Liver (tissue), 9 donors: Measurements from ENCODE around the gene RXFP2. TPM values are rescaled to one million over a fixed set of nuclear protein-coding genes. Genes with fewer than 3 reads are reported as not detected.
A peak's percentile ranks its signal among the peaks of the same experiment; 100 is the strongest.

ENCODE experiments used
- DNase-seq: peaks from one replicate; pipeline ENCODE4 v3.0.0-alpha.2; 2017; ENCODE audit warnings: low spot score
- H3K27ac ChIP-seq, 2 donors: one replicate each; pipeline ENCODE4 v1.7.0; 2013; ENCODE audit warnings: inconsistent platforms in 2 of 2, low read length in 2 of 2, control low read depth in 1 of 2, low read depth in 1 of 2, mild to moderate bottlenecking in 1 of 2
- H3K27me3 ChIP-seq, 4 donors: one replicate each; pipeline versions ENCODE4 v1.6.1 to v1.7.0; 2013; ENCODE audit warnings: low read length in 3 of 4, inconsistent platforms in 1 of 4, mild to moderate bottlenecking in 1 of 4, moderate library complexity in 1 of 4; ENCODE audit not compliant: control insufficient read depth in 4 of 4, insufficient read depth in 4 of 4
- H3K36me3 ChIP-seq, 4 donors: one replicate each; pipeline versions ENCODE4 v1.6.1 to v1.7.0; 2013; ENCODE audit warnings: low read length in 3 of 4, mild to moderate bottlenecking in 3 of 4, low read depth in 1 of 4, moderate library complexity in 1 of 4; ENCODE audit not compliant: control insufficient read depth in 4 of 4, insufficient read depth in 3 of 4
- H3K4me1 ChIP-seq, 4 donors: one replicate each; pipeline versions ENCODE4 v1.6.1 to v1.7.0; 2013; ENCODE audit warnings: low read length in 3 of 4, mild to moderate bottlenecking in 3 of 4, moderate library complexity in 1 of 4; ENCODE audit not compliant: control insufficient read depth in 4 of 4, insufficient read depth in 4 of 4
- H3K4me3 ChIP-seq, 3 donors: one replicate each; pipeline versions ENCODE4 v1.6.1 to v1.7.0; 2013; ENCODE audit warnings: low read length in 3 of 3, control low read depth in 1 of 3, low read depth in 1 of 3, mild to moderate bottlenecking in 1 of 3
- H3K9ac ChIP-seq, 2 donors: one replicate each; pipeline ENCODE4 v1.7.0; 2013; ENCODE audit warnings: low read length in 2 of 2, mild to moderate bottlenecking in 2 of 2, moderate library complexity in 2 of 2, control low read depth in 1 of 2, low read depth in 1 of 2
- H3K9me3 ChIP-seq, 4 donors: one replicate each; pipeline versions ENCODE4 v1.6.1 to v1.7.0; 2013; ENCODE audit warnings: low read length in 3 of 4; ENCODE audit not compliant: control insufficient read depth in 4 of 4
- EGR1 ChIP-seq, 2 donors: IDR thresholded peaks; 2 replicates each; pipeline ENCODE4 v1.6.1; 2016 to 2018; ENCODE audit warnings: antibody characterized with exemption in 2 of 2, low read depth in 2 of 2
- FOXA1 ChIP-seq: IDR thresholded peaks from 2 replicates; pipeline ENCODE4 v1.6.1; 2016; ENCODE audit warnings: antibody characterized with exemption
- FOXA2 ChIP-seq: IDR thresholded peaks from 2 replicates; pipeline ENCODE4 v1.6.1; 2016; ENCODE audit warnings: antibody characterized with exemption
- GABPA ChIP-seq, 2 donors: IDR thresholded peaks in 1 of 2; conservative IDR thresholded peaks in 1 of 2; 2 replicates each; pipeline ENCODE4 v1.6.1; 2016; ENCODE audit warnings: antibody characterized with exemption in 2 of 2, mild to moderate bottlenecking in 1 of 2, moderate library complexity in 1 of 2
- HNF4A ChIP-seq, 2 donors: conservative IDR thresholded peaks; 2 replicates each; pipeline ENCODE4 v1.6.1; 2016; ENCODE audit warnings: antibody characterized with exemption in 2 of 2, mild to moderate bottlenecking in 2 of 2
- HNF4G ChIP-seq: IDR thresholded peaks from 2 replicates; pipeline ENCODE4 v1.6.1; 2016; ENCODE audit warnings: antibody characterized with exemption
- JUND ChIP-seq, 2 donors: IDR thresholded peaks; 2 replicates each; pipeline ENCODE4 v1.6.1; 2016; ENCODE audit warnings: antibody characterized with exemption in 2 of 2
- NR2F2 ChIP-seq: IDR thresholded peaks from 2 replicates; pipeline ENCODE4 v1.6.1; 2016; ENCODE audit warnings: antibody characterized with exemption
- RAD21 ChIP-seq, 2 donors: IDR thresholded peaks; 2 replicates each; pipeline ENCODE4 v1.6.1; 2016; ENCODE audit warnings: antibody characterized with exemption in 2 of 2, mild to moderate bottlenecking in 2 of 2
- RXRA ChIP-seq, 2 donors: IDR thresholded peaks; 2 replicates each; pipeline ENCODE4 v1.6.1; 2017 to 2018; ENCODE audit warnings: antibody characterized with exemption in 2 of 2, mild to moderate bottlenecking in 1 of 2
- SP1 ChIP-seq: IDR thresholded peaks from 2 replicates; pipeline ENCODE4 v1.6.1; 2018; ENCODE audit warnings: antibody characterized with exemption, mild to moderate bottlenecking
- TAF1 ChIP-seq: conservative IDR thresholded peaks from 2 replicates; pipeline ENCODE4 v1.6.1; 2016; ENCODE audit warnings: antibody characterized with exemption, mild to moderate bottlenecking
- YY1 ChIP-seq: IDR thresholded peaks from 2 replicates; pipeline ENCODE4 v1.6.1; 2016; ENCODE audit warnings: antibody characterized with exemption, mild to moderate bottlenecking
- WGBS: extraction: QIAGEN DNeasy Blood & Tissue Kit; methylation state at CpG from one replicate; pipeline ENCODE4 v1.1.7; 2013; 5-methylcytosine and 5-hydroxymethylcytosine counted together
- polyA plus RNA-seq, 2 donors: library from polyadenylated mRNA; stranded (reverse) in 1 of 2; unstranded in 1 of 2; fragments of 200-250 nt in 1 of 2; fragments of >200 nt in 1 of 2; fragmentation: Nextera tagmentation in 1 of 2; extraction: Ambion mirVana in 1 of 2; gene quantifications; one replicate each; pipeline versions ENCODE4 v1.2.1 to v1.2.3, GENCODE V29; 2013 to 2015
- total RNA-seq, 2 donors: library from RNA; depleted of rRNA; stranded (reverse); fragments of >200 nt; gene quantifications; one replicate each; pipeline ENCODE4 v1.2.3, GENCODE V29; 2014
- TF ChIP-seq, protein P1 (sequence below): IDR thresholded peaks from 2 replicates; pipeline ENCODE4 v1.6.1; 2016; ENCODE audit warnings: antibody characterized with exemption
- TF ChIP-seq, protein P2 (sequence below): fragments of 150-350 bp; IDR thresholded peaks from 2 replicates; pipeline ENCODE4 v1.5.1; 2017; ENCODE audit warnings: improper control_type of control experiment, low read depth, low read length; ENCODE audit not compliant: missing input control
- TF ChIP-seq, protein P3 (sequence below): IDR thresholded peaks from 2 replicates; pipeline ENCODE4 v1.6.1; 2016; ENCODE audit warnings: antibody characterized with exemption, mild to moderate bottlenecking
- TF ChIP-seq, protein P4 (sequence below): IDR thresholded peaks from 2 replicates; pipeline ENCODE4 v1.6.1; 2016; ENCODE audit warnings: antibody characterized with exemption
- TF ChIP-seq, protein P5 (sequence below): IDR thresholded peaks from 2 replicates; pipeline ENCODE4 v1.6.1; 2016; ENCODE audit warnings: antibody characterized with exemption
- donor health status: healthy.
- donor health status: healthy.
- donor health status: healthy.
- donor health status: healthy.
- donor health status: healthy.

The RXFP2 gene
- total and polyA plus RNA-seq, 4 donors, result not detected

DNA sequence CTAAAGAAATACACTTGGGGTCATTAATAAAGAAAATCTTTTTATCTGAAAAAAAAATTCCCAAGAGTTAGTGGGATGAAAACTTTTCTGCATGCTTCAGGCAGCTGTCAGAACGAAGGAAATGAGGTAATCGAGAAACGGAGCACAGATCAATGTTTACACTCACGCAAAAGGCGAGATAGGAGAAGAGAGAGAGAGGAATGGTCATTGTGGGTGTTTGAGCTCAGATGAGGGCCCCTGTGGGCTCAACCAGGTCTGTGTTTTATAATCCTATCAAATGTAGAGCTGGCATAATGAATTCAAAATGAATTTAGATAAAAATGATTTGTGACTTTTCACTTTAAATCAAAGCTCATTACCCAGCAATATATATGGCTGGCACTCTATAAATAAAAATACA lies 6.3 kb upstream of the RXFP2 start:
- DNase-seq, result no peak
- no peak overlapping the region for H3K27ac ChIP-seq
- TF ChIP-seq, protein P1, sequence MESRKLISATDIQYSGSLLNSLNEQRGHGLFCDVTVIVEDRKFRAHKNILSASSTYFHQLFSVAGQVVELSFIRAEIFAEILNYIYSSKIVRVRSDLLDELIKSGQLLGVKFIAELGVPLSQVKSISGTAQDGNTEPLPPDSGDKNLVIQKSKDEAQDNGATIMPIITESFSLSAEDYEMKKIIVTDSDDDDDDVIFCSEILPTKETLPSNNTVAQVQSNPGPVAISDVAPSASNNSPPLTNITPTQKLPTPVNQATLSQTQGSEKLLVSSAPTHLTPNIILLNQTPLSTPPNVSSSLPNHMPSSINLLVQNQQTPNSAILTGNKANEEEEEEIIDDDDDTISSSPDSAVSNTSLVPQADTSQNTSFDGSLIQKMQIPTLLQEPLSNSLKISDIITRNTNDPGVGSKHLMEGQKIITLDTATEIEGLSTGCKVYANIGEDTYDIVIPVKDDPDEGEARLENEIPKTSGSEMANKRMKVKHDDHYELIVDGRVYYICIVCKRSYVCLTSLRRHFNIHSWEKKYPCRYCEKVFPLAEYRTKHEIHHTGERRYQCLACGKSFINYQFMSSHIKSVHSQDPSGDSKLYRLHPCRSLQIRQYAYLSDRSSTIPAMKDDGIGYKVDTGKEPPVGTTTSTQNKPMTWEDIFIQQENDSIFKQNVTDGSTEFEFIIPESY, result no peak
- no peak for TF ChIP-seq HNF4G
- no peak for TF ChIP-seq GABPA (IDR thresholded peaks at IDR 0.05 in 1 of 2, conservative IDR thresholded peaks at IDR 0.05 in 1 of 2)
- TF ChIP-seq YY1, result no peak
- no peak for TF ChIP-seq FOXA1
- TF ChIP-seq, protein P2, sequence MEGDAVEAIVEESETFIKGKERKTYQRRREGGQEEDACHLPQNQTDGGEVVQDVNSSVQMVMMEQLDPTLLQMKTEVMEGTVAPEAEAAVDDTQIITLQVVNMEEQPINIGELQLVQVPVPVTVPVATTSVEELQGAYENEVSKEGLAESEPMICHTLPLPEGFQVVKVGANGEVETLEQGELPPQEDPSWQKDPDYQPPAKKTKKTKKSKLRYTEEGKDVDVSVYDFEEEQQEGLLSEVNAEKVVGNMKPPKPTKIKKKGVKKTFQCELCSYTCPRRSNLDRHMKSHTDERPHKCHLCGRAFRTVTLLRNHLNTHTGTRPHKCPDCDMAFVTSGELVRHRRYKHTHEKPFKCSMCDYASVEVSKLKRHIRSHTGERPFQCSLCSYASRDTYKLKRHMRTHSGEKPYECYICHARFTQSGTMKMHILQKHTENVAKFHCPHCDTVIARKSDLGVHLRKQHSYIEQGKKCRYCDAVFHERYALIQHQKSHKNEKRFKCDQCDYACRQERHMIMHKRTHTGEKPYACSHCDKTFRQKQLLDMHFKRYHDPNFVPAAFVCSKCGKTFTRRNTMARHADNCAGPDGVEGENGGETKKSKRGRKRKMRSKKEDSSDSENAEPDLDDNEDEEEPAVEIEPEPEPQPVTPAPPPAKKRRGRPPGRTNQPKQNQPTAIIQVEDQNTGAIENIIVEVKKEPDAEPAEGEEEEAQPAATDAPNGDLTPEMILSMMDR, result no peak
- H3K36me3 ChIP-seq, result no peaks in the 10 kb centered on the region
- H3K9ac ChIP-seq, result peak overlapping the region in 1 of 2 donors; percentile 28
- WGBS, result 17% methylated on average over 5 of the region's 5 CpGs
- H3K4me1 ChIP-seq, result peaks cover 0 to 7% (median 0%) of the 10 kb centered on the region in 4 donors
- no peaks in the 10 kb centered on the region for H3K27me3 ChIP-seq
- no peaks in the 10 kb centered on the region for H3K9me3 ChIP-seq
- H3K4me3 ChIP-seq, result peak overlapping the region in 1 of 3 donors; percentile 17

DNA sequence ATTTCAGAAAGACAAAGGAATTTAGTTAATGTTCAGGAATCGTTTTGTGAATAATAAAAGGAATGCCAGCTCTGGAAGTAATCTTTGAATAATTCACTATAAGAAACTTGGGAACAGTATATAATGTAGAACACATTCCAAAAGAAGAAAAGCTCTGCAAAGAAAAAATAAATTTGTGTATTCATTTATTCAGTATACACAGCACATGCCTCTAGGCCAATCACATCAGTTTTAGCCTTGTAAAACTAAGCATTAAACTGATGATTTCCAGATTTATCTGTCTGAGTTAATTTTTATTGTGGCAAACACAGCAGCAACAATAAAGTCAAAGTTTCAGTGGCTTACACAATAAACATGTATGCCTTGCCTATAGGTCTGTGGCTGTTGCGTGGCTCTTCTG lies 5.7 kb upstream of the RXFP2 start:
- Histone ChIP-seq H3K36me3 (no peaks in the 10 kb centered on the region), H3K4me1 (peaks cover 0 to 7% (median 0%) of the 10 kb centered on the region in 4 donors), H3K27me3 (no peaks in the 10 kb centered on the region), H3K9me3 (no peaks in the 10 kb centered on the region), H3K27ac (no peak overlapping the region), H3K9ac (no peak overlapping the region), H3K4me3 (no peak overlapping the region)
- no peak for TF ChIP-seq SP1
- TF ChIP-seq, protein P1, result no peak
- TF ChIP-seq HNF4A (conservative IDR thresholded peaks at IDR 0.05), result no peak
- no peak for TF ChIP-seq EGR1 (IDR thresholded peaks at IDR 0.05; ENCODE audit: low read depth in 2 of 2)
- no peak for TF ChIP-seq HNF4G
- TF ChIP-seq FOXA2, result no peak
- TF ChIP-seq JUND (IDR thresholded peaks at IDR 0.05), result no peak
- TF ChIP-seq, protein P3, sequence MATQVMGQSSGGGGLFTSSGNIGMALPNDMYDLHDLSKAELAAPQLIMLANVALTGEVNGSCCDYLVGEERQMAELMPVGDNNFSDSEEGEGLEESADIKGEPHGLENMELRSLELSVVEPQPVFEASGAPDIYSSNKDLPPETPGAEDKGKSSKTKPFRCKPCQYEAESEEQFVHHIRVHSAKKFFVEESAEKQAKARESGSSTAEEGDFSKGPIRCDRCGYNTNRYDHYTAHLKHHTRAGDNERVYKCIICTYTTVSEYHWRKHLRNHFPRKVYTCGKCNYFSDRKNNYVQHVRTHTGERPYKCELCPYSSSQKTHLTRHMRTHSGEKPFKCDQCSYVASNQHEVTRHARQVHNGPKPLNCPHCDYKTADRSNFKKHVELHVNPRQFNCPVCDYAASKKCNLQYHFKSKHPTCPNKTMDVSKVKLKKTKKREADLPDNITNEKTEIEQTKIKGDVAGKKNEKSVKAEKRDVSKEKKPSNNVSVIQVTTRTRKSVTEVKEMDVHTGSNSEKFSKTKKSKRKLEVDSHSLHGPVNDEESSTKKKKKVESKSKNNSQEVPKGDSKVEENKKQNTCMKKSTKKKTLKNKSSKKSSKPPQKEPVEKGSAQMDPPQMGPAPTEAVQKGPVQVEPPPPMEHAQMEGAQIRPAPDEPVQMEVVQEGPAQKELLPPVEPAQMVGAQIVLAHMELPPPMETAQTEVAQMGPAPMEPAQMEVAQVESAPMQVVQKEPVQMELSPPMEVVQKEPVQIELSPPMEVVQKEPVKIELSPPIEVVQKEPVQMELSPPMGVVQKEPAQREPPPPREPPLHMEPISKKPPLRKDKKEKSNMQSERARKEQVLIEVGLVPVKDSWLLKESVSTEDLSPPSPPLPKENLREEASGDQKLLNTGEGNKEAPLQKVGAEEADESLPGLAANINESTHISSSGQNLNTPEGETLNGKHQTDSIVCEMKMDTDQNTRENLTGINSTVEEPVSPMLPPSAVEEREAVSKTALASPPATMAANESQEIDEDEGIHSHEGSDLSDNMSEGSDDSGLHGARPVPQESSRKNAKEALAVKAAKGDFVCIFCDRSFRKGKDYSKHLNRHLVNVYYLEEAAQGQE, result no peak
- no peak for TF ChIP-seq RXRA (IDR thresholded peaks at IDR 0.05)
- no peak for TF ChIP-seq YY1
- TF ChIP-seq, protein P4, sequence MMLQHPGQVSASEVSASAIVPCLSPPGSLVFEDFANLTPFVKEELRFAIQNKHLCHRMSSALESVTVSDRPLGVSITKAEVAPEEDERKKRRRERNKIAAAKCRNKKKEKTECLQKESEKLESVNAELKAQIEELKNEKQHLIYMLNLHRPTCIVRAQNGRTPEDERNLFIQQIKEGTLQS, result no peak
- TF ChIP-seq, protein P5, sequence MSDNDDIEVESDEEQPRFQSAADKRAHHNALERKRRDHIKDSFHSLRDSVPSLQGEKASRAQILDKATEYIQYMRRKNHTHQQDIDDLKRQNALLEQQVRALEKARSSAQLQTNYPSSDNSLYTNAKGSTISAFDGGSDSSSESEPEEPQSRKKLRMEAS, result no peak
- TF ChIP-seq GABPA (IDR thresholded peaks at IDR 0.05 in 1 of 2, conservative IDR thresholded peaks at IDR 0.05 in 1 of 2), result no peak
- no peak for TF ChIP-seq NR2F2
- TF ChIP-seq, protein P2, result no peak
- no peak for TF ChIP-seq TAF1
- TF ChIP-seq FOXA1, result no peak
- no peak for TF ChIP-seq RAD21 (IDR thresholded peaks at IDR 0.05)
- 78% methylated on average over 2 of the region's 2 CpGs for WGBS
- DNase-seq, result no peak
